SK-N-SH (cell line): ENCODE measurements around the gene MAPKAP1.

Experiments used
- CHD2 ChIP-seq: fragments of 150-350 bp; IDR thresholded peaks from 2 replicates; pipeline ENCODE4 v1.6.1; 2018; ENCODE audit warnings: low read length; ENCODE audit not compliant: partially characterized antibody
- EP300 ChIP-seq, 2 experiments: IDR thresholded peaks; 2 replicates each; pipeline versions ENCODE4 v1.4.0 to v1.6.1; 2012; ENCODE audit warnings: borderline replicate concordance in 1 of 2, low read depth in 1 of 2, low read length in 1 of 2
- FOXJ3 ChIP-seq: sonication (generic); formaldehyde crosslinking; IDR thresholded peaks from 2 replicates; pipeline ENCODE4 v1.5.1; 2020; ENCODE audit warnings: mild to moderate bottlenecking, missing genetic modification reagents
- SMC3 ChIP-seq: IDR thresholded peaks from 2 replicates; pipeline ENCODE4 v1.6.1; 2012; ENCODE audit warnings: low read depth, low read length, improper control_type of control experiment
- TAF1 ChIP-seq: IDR thresholded peaks from 2 replicates; pipeline ENCODE4 v1.6.1; 2012; ENCODE audit warnings: low read depth, mild to moderate bottlenecking, low read length, moderate library complexity, borderline replicate concordance
- YY1 ChIP-seq: IDR thresholded peaks from 2 replicates; pipeline ENCODE4 v1.4.0; 2012; ENCODE audit warnings: low read depth, mild to moderate bottlenecking
- TF ChIP-seq, protein P1 (sequence below): fragments of 200-600 bp; sonication (generic); IDR thresholded peaks from 2 replicates; pipeline ENCODE4 v1.6.1; 2017; ENCODE audit warnings: antibody characterized with exemption, mild to moderate bottlenecking, moderate library complexity

GRCh38 chr9:125538092-125538473 lies 168.9 kb downstream of the MAPKAP1 start:
- TF ChIP-seq TAF1 (no peak; the same call in 1 of the 2 replicates), SMC3 (no peak), YY1 (no peak), FOXJ3 (CRISPR knock-in tag) (no peak), CHD2 (no peak), EP300 (IDR thresholded peaks at IDR 0.05; ENCODE audit: borderline replicate concordance in 1 of 2, low read depth in 1 of 2, low read length in 1 of 2) (peak in 1 of 2 experiments; percentile 92; a peak in 2 of 4 replicates)
- TF ChIP-seq, protein P1, sequence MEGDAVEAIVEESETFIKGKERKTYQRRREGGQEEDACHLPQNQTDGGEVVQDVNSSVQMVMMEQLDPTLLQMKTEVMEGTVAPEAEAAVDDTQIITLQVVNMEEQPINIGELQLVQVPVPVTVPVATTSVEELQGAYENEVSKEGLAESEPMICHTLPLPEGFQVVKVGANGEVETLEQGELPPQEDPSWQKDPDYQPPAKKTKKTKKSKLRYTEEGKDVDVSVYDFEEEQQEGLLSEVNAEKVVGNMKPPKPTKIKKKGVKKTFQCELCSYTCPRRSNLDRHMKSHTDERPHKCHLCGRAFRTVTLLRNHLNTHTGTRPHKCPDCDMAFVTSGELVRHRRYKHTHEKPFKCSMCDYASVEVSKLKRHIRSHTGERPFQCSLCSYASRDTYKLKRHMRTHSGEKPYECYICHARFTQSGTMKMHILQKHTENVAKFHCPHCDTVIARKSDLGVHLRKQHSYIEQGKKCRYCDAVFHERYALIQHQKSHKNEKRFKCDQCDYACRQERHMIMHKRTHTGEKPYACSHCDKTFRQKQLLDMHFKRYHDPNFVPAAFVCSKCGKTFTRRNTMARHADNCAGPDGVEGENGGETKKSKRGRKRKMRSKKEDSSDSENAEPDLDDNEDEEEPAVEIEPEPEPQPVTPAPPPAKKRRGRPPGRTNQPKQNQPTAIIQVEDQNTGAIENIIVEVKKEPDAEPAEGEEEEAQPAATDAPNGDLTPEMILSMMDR: no peak
